Stimulated activated CD4-positive, alpha-beta T cell treated with anti-CD3 and anti-CD28 coated beads, TNF-alpha, amount 100 ng/mL, for 48 hours (primary cell): ENCODE results near the gene CHID1.

ENCODE experiments used
- DNase-seq, 3 donors: peaks; one replicate each; pipeline ENCODE4 v3.0.0-alpha.2; 2020; ENCODE audit warnings: low read depth in 3 of 3

The CHID1 gene

GRCh38 chr11:910589-911030 lies at the start of gene CHID1:
TSS of gene CHID1 (minus strand) at chr11:910810. CDS start at chr11:904816, 5,994 bp downstream.
- peak; percentile 77 to 79 (median 78) for DNase-seq

- no peak for DNase-seq
These were observed 49.0 kb upstream of the CHID1 start for GRCh38 chr11:959608-960007.

GRCh38 chr11:959027-959426 lies 48.4 kb upstream of the CHID1 start:
- DNase-seq: no peak

DNA sequence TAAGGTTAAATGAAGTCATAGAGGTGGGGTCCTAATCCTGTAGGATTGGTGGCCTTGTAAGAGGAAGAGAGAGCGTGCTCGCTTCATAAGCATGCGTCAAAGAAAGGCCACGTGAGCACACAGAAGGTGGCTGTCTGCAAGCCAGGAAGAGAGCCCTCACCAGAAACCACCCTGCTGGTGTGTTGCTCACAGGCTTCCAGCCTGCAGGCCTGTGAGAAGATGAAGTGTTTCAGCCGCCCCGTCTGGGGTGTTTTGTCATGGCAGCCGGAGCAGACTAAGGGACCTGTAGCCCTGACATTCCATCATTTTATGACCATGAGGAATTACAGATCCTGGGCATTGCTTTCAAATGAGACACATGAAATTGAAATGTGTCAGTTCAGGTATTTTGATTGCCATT lies 47.5 kb upstream of the CHID1 start:
- no peak for DNase-seq

- DNase-seq: no peak
These were observed 46.8 kb upstream of the CHID1 start for GRCh38 chr11:957212-957920.

DNA sequence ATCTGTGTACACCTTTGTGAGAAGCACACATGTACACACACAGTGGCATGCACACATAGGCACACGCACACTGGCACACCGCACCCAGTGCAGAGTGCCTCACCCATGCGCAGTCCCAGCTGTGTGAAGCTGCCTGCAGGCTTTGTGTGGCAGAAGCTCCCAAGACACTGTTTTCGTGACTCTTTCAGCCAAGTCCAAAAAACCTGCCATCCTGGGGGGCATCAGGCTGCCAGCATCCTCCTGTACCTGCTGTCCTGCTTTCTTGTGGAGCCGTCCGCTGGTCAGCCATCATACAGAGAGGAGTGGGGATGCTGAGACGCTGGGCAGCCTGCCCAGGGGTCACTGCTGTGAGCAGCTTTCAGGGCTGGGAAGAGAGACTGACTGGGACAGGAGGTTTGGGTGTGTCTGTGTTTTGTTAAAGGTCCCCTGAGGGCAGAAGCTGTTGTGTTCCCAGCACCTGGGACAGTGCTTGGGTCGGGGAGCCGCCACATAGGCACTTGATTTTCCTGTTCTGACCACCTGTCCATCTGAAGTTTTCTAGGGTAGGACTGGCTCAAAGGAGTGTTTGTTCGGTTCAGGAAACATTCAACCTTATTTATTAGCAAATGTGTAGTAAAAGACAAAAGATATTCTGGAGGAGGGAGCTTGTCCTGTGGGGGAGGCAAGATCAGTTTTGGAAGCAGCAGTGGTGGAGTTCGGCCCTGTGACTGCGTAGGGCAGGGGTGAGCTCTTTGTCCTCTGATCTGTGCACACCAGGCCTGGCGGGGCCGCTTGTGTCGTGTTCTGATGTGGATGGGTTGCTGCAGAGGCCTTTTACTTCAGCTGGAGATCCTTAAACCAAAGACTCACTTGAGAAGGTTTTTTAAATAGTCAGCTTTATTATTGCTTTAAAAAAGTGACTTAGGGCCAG lies 44.8 kb upstream of the CHID1 start:
- no peak for DNase-seq

DNA sequence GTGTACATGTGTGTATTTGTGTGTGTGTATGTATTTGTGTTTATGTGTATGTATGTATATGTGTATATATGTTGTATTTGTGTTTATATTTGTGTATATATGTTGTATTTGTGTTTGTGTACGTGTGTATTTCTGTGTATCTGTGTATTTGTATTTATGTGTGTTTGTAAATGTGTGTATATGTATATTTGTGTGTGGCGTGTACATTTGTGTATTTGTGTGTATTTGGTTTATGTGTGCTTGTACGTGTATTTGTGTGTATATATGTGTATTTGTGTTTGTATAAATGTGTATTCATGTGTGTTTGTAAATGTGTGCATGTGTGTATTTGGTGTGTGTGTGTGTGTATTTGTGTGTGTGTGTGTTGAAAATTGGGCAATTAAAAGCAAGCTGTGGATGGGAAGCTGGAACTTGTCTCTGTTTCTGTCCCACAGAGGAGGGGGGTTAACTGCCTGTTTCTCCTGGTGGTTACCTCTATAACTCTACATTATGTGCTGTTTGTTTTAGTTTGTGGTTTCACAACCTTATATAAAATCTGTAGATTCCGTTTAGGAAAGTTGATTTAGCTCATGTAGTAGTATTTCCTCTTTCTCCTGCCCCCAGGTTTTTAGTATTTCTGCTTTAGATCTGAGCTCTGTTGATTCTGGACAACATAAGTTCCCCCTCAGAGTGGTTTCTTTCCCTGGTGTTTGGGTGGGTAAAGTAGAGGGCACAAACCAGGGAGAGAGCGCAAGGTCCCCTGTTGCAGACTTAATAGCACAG lies 44.0 kb upstream of the CHID1 start:
- no peak for DNase-seq

DNA sequence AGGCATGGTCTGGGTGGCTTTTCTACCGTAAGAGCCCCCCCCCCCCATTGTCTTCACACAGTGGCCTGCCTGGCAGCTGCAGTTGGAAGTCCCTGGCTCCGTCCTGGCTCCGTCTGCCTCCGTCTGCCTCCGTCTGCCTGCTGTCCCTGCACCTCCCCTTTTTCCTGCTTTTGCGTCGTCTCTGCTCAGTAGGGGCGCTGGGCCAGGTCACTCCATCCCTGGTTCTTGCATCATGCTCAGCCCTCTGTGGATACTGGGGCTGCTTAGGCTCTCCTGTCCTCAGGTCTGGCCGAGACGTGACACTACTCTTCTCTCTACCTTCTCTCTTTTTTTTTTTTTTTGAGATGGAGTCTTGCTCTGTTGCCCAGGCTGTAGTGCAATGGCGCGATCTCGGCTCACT lies 42.9 kb upstream of the CHID1 start:
- DNase-seq: no peak

DNA sequence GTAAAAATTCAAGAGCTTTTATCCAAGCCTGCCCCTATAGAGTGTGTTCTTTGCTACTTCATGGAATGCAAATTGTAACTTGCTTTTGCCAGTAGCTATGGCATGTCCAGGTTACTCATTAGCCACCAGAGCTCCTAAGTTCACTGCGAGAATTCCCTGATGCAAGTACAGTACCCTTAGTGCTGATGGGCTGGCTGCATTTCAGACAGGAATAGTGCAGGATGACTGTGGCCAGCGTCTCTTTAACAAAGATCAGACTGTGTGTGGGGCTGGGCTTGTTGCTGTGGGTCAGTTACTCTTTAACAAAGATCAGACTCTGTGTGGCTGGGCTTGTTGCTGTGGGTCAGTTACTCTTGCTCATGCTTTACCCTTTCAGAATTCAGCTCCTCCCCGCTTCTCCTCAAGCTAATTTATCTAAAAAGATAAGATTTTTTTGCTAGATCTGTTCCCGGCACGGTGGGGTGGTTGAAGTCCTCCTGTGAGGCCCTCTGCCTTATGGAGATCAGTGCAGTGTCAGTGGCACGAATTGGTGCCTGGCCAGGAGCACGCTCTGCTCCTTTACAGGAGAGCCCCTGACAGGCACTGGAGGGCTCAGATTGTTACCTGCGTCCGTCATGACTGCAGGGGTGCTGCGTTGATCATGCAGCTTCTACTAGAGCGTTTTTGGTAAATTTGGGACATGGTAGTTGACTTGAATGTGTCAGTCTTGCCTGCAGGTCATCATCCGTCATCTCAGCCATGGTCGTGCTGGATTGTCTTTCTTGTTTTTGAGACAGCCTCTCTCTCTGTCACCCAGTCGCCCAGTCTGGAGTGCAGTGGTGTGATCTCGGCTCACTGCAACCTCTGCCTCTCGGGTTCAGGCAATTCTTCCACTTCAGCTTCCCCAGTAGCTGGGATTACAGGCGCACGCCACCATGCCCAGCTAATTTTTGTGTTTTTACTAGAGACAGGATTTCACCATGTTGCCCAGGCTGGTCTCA lies 42.1 kb upstream of the CHID1 start:
- DNase-seq: no peak

DNA sequence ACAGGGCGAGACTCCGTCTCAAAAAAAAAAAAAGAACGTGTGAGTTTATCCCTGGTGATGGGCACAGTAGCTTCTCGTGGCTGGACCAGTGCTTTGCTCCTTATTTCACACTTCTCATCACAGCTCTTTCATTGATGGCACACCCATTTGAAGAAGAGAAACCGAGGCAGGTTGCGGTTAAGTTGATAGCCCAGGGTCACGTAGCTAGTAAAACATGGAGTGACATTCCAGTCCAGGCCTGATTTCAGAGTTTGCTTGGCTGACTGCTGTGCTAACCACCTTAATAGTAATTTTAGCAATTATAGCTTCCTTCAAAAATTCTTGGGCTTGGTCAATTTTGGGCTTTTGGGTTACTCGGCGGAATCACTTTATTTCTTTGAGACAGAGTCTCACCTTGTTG lies 40.9 kb upstream of the CHID1 start:
- DNase-seq: no peak

GRCh38 chr11:947744-948143 lies 37.1 kb upstream of the CHID1 start:
- DNase-seq: no peak

GRCh38 chr11:945986-946385 lies 35.4 kb upstream of the CHID1 start:
- DNase-seq: no peak

DNA sequence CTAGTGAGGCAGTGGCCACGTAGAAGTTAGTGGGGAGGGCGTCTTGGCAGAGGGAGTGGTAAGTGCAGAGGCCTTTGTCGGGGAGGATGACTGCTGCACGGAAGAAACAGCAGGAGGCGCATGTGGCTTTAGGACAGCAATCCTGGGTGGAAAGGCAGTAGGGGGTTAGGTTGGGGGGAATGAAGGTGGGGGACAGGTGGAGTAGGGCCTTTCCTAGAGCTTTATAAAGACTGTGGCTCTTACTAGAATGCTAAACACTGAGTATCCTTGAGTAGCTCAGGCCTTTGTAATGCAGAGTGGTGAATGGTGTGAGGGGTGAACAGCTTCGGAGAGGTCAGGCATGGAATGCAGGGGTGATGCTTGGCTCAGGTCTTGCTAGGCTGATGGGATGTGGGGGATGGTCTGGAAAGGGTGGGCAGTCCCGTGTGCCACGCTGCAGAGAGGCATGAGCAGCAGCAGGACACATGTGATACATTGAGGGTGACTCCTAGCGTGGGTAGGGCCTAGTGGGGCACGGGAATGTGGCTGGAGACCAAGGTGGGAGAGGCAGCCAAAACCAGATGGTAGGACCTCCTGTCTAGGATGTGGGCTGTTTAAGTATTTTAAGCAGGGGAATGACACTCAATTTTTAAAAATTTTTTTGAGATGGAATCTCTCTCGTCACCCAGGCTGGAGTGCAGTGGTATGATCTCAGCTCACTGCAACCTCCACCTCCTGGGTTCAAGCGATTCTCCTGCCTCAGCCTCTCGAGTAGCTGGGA lies 34.3 kb upstream of the CHID1 start:
- no peak for DNase-seq

DNA sequence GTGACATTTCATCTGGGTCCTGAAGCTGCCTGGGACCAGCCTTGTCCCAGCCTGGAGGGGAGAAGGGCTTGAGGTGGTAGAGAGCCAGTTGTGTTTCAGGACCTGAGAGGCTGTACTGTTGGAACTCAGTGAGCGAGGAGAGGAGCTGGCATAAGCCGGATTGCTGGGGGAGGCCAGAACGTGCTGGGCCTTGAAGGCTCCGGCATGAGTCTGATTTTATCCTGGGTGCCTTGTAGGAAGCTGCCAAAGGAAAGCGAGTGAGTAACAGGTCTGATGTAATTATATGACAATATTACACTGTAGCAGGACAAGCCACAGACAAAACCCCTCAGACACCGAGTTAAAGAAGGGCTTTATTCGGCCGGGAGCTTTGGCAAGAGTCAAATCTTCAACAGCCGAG lies 32.2 kb upstream of the CHID1 start:
- no peak for DNase-seq

DNA sequence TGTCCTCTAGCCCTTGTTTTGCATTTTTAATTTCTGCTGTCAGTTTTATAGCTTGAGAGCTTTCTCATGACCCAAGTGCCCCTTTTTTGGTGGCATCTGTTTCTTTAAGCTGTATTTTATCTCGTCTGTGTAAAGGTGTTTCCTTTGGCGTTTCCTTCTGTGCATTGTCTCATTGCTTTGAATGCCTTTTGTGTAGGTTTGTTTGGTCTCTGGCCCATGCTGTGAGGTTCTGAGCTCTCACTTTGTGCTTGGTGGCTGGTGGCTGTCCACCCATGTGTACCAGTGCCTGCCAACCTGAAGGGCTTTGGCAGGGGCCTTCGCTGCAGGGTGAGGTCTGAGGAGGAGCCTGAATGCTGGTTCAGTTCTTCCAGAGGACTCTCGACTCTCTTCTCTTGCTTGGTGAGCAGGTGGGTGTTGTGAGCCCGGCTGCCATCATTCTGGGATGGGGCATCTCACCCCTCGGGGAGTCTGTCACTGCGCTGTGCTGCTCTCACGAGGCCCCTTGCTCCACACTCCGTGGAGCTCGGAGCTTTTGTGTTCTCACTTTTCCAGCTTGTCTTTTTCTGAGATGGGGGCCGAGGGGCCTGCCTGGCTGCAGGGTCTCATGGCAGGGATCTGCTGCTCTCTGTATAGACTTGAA lies 30.0 kb upstream of the CHID1 start:
- no peak for DNase-seq

DNA sequence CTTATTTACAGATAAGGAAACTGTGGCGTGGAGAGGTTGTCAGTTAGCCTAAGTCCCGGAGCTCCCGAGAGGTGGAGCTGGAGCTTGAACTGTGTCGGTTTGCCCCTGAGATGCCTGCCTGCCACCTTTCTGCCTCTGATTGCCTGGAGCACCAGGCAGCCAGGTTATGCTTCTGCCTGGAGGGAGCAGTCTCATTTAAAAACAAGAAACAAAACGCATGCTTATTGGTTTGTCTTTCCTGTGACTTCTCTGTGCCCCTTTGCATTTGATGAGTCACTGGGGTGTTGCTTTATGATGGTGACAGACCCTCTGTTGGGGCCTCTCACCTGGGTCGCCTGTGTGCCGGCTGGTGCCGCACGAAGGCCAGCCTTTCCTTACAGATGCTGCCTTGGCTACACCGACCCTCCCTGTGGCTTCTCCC lies 27.2 kb upstream of the CHID1 start:
- no peak for DNase-seq

- no peak for DNase-seq
These were observed 25.6 kb upstream of the CHID1 start for GRCh38 chr11:936199-936598.

DNA sequence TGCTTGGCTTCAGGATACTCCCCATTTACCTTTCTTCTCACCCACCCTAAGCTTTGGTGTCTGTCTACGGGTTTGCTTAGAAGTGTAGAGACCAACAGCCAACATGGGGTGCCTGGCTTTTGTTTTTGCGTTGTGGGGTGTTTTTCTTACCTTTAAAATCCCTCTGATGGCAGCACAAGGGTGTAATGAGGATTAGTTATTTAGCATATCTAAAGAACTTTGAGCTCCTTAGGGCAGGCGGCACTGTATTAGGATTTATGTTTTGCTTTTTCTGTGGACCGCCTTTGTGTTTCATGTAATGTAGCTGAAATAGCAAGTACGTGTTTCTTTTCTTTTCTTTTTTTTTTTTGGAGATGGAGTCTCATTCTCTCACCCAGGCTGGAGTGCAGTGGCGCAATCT lies 23.9 kb upstream of the CHID1 start:
- no peak for DNase-seq

DNA sequence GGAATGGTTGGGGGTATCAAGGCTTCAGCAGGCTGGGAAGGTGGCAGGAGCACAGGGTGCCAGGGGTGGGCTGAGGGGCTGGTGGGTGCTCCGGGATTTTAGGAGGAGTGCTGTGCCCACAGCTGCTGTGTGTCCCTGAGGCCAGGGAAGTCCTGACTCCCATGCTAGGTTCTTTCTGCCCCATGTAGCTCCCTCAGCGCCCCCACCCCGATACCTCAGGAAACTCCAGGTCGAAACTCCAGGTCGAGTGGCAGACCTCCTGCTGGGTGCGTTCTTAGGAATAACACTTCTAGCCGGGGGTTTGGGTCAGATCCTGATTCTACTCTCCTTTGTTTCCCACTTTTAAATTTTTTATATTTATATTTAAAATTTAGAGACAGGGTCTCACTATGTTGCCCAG lies 23.3 kb upstream of the CHID1 start:
- no peak for DNase-seq
